Stimulated activated CD4-positive, alpha-beta T cell treated with anti-CD3 and anti-CD28 coated beads, Interleukin-4, amount 100 ng/mL, for 1 hour (primary cell): ENCODE data around the gene PARD3B.

Source experiments
- DNase-seq: peaks from one replicate; pipeline ENCODE4 v3.0.0-alpha.2; 2020

Gene PARD3B

GRCh38 chr2:204772546-204772945 is 227.3 kb downstream of the PARD3B start:
- no peak for DNase-seq

GRCh38 chr2:204775766-204776165 is 230.5 kb downstream of the PARD3B start:
- no peak for DNase-seq

- DNase-seq = no peak
Observed at GRCh38 chr2:204776781-204777559, 231.7 kb downstream of the PARD3B start.

GRCh38 chr2:204779771-204780170 is 234.5 kb downstream of the PARD3B start:
- no peak for DNase-seq

GRCh38 chr2:204781941-204782340 is 236.7 kb downstream of the PARD3B start:
- DNase-seq = no peak

GRCh38 chr2:204790076-204790475 is 244.8 kb downstream of the PARD3B start:
- no peak for DNase-seq

GRCh38 chr2:204791230-204791629 is 246.0 kb downstream of the PARD3B start:
- no peak for DNase-seq

GRCh38 chr2:204794624-204795023 is 249.3 kb downstream of the PARD3B start:
- no peak for DNase-seq

- no peak for DNase-seq
Observed at GRCh38 chr2:204795156-204795555, 249.9 kb downstream of the PARD3B start.

- no peak for DNase-seq
Observed at GRCh38 chr2:204796581-204796980, 251.3 kb downstream of the PARD3B start.

GRCh38 chr2:204799791-204800190 is 254.5 kb downstream of the PARD3B start:
- no peak for DNase-seq

GRCh38 chr2:204808494-204808893 is 263.2 kb downstream of the PARD3B start:
- DNase-seq = no peak

- DNase-seq = no peak
Observed at GRCh38 chr2:204824751-204825453, 279.6 kb downstream of the PARD3B start.

- DNase-seq = no peak
Observed at GRCh38 chr2:204825681-204826080, 280.4 kb downstream of the PARD3B start.

- DNase-seq = no peak
Observed at GRCh38 chr2:204827701-204828590, 282.7 kb downstream of the PARD3B start.

GRCh38 chr2:204834716-204835384 is 289.6 kb downstream of the PARD3B start:
- no peak for DNase-seq

- no peak for DNase-seq
Observed at GRCh38 chr2:204835786-204836185, 290.5 kb downstream of the PARD3B start.

- no peak for DNase-seq
Observed at GRCh38 chr2:204840504-204840903, 295.2 kb downstream of the PARD3B start.

GRCh38 chr2:204842068-204842467 is 296.8 kb downstream of the PARD3B start:
- DNase-seq = no peak

GRCh38 chr2:204842661-204843485 is 297.6 kb downstream of the PARD3B start:
- DNase-seq = peak; percentile 15

GRCh38 chr2:204846471-204846870 is 301.2 kb downstream of the PARD3B start:
- no peak for DNase-seq

- no peak for DNase-seq
Observed at GRCh38 chr2:204849892-204850291, 304.6 kb downstream of the PARD3B start.
